H1 (cell line): ENCODE measurements around the gene ABCC4. TPM values are rescaled to one million over a fixed set of nuclear protein-coding genes. Genes with fewer than 3 reads are reported as not detected.

Source experiments
- CTCF ChIA-PET: fragments of 300-600 bp; sonication (Branson Sonifier 250); formaldehyde crosslinking; loops from one replicate; lab custom pipeline; 2021; ENCODE audit not compliant: partially characterized antibody; lab: Charles Lee
- POLR2A ChIA-PET: fragments of 300-600 bp; sonication (Branson Sonifier 250); formaldehyde crosslinking; loops from one replicate; lab custom pipeline; 2021; ENCODE audit warnings: inconsistent platforms; ENCODE audit not compliant: partially characterized antibody; lab: Charles Lee
- DNase-seq, 2 experiments: peaks; one replicate each; pipeline versions ENCODE4 v3.0.0 to v3.0.0-alpha.2; 2010 to 2022; ENCODE audit warnings: low spot score in 2 of 2, low read depth in 1 of 2, mixed read lengths in 1 of 2
- FAIRE-seq: peaks from 2 replicates; lab custom pipeline; 2011; peaks lifted over from hg19 to GRCh38; lab: Jason Lieb, UNC
- H2AFZ ChIP-seq: 2 replicates; pipeline ENCODE4 v1.8.1; 2012; ENCODE audit warnings: low read length, inconsistent platforms
- H2AK5ac ChIP-seq: 2 replicates; pipeline ENCODE4 v1.6.1; 2013; ENCODE audit warnings: low read depth, low read length
- H2BK120ac ChIP-seq: replicated peaks from 2 replicates; pipeline ENCODE3; 2013; ENCODE audit warnings: low read depth, low read length, inconsistent platforms
- H2BK12ac ChIP-seq: 2 replicates; pipeline ENCODE4 v1.6.1; 2013; ENCODE audit warnings: low read depth, low read length
- H2BK15ac ChIP-seq: 2 replicates; pipeline ENCODE4 v1.6.1; 2013; ENCODE audit warnings: low read length
- H2BK20ac ChIP-seq: 2 replicates; pipeline ENCODE4 v1.6.1; 2013; ENCODE audit warnings: low read length
- H2BK5ac ChIP-seq: 2 replicates; pipeline ENCODE4 v1.6.1; 2013; ENCODE audit warnings: low read depth, low read length
- H3K14ac ChIP-seq: 2 replicates; pipeline ENCODE4 v1.6.1; 2013; ENCODE audit warnings: inconsistent platforms; ENCODE audit not compliant: insufficient read length
- H3K18ac ChIP-seq: 2 replicates; pipeline ENCODE4 v1.6.1; 2013; ENCODE audit warnings: low read length; ENCODE audit errors: extremely low read depth
- H3K23ac ChIP-seq: 2 replicates; pipeline ENCODE4 v1.6.1; 2013; ENCODE audit warnings: inconsistent platforms; ENCODE audit not compliant: insufficient read length
- H3K23me2 ChIP-seq: 2 replicates; pipeline ENCODE4 v1.6.1; 2013; ENCODE audit warnings: low read depth, low read length
- H3K27ac ChIP-seq: 2 replicates; pipeline ENCODE4 v1.6.1; 2011; ENCODE audit warnings: low read depth, low read length, inconsistent platforms
- H3K27me3 ChIP-seq, 4 experiments: replicated peaks in 1 of 4; 1 replicate in 1 of 4; 2 replicates in 3 of 4; pipeline versions ENCODE4 v1.6.1 to v1.8.1; 2011 to 2013; ENCODE audit warnings: low read length in 3 of 4, mild to moderate bottlenecking in 3 of 4, inconsistent platforms in 2 of 4, mixed read lengths in 2 of 4, moderate library complexity in 1 of 4; ENCODE audit not compliant: control insufficient read depth in 3 of 4, insufficient read depth in 3 of 4; ENCODE audit errors: extremely low read depth in 1 of 4
- H3K36me3 ChIP-seq, 4 experiments: 2 replicates each; pipeline versions ENCODE4 v1.6.1 to v1.8.1; 2011 to 2013; ENCODE audit warnings: mild to moderate bottlenecking in 4 of 4, low read length in 3 of 4, moderate library complexity in 2 of 4, control low read depth in 1 of 4, inconsistent platforms in 1 of 4; ENCODE audit not compliant: insufficient read depth in 4 of 4, control insufficient read depth in 2 of 4
- H3K4ac ChIP-seq: replicated peaks from 2 replicates; pipeline ENCODE3; 2013; ENCODE audit warnings: low read length, low read depth, mixed read lengths, inconsistent platforms; ENCODE audit not compliant: insufficient read length
- H3K4me1 ChIP-seq, 4 experiments: replicated peaks in 1 of 4; 1 replicate in 1 of 4; 2 replicates in 3 of 4; pipeline versions ENCODE4 v1.6.1 to v1.8.1; 2011 to 2013; ENCODE audit warnings: low read length in 3 of 4, inconsistent platforms in 2 of 4, mixed read lengths in 1 of 4; ENCODE audit not compliant: insufficient read depth in 4 of 4, control insufficient read depth in 3 of 4
- H3K4me2 ChIP-seq, 2 experiments: 2 replicates each; pipeline versions ENCODE4 v1.6.1 to v1.8.1; 2011 to 2013; ENCODE audit warnings: low read depth in 2 of 2, low read length in 2 of 2, control low read depth in 1 of 2, inconsistent platforms in 1 of 2, mild to moderate bottlenecking in 1 of 2; ENCODE audit not compliant: insufficient read depth in 1 of 2
- H3K4me3 ChIP-seq, 4 experiments: fragments of 200-600, 300-600 bp in 1 of 4; sonication (generic), shearing (Covaris generic), sonication (Bioruptor Twin) in 1 of 4; 2 replicates each; pipeline versions ENCODE4 v1.5.1 to v1.8.1; 2011 to 2016; ENCODE audit warnings: low read length in 4 of 4, low read depth in 3 of 4, control low read depth in 2 of 4, inconsistent platforms in 2 of 4, mild to moderate bottlenecking in 2 of 4, mixed read lengths in 1 of 4, moderate library complexity in 1 of 4; ENCODE audit not compliant: insufficient read depth in 2 of 4; ENCODE audit errors: extremely low read depth in 1 of 4
- H3K56ac ChIP-seq: replicated peaks from 2 replicates; pipeline ENCODE3; 2013; ENCODE audit warnings: low read depth, mild to moderate bottlenecking, mixed read lengths, low read length, inconsistent platforms; ENCODE audit not compliant: insufficient read length
- H3K79me1 ChIP-seq: 2 replicates; pipeline ENCODE4 v1.6.1; 2013; ENCODE audit warnings: low read depth, low read length, control low read depth
- H3K79me2 ChIP-seq, 2 experiments: 2 replicates each; pipeline versions ENCODE4 v1.6.1 to v1.8.1; 2012 to 2013; ENCODE audit warnings: low read length in 2 of 2, mild to moderate bottlenecking in 2 of 2, inconsistent platforms in 1 of 2; ENCODE audit not compliant: insufficient read depth in 2 of 2, control insufficient read depth in 1 of 2
- H3K9ac ChIP-seq, 4 experiments: replicated peaks in 1 of 4; 1 replicate in 1 of 4; 2 replicates in 3 of 4; pipeline versions ENCODE4 v1.6.1 to v1.8.1; 2011 to 2013; ENCODE audit warnings: low read depth in 3 of 4, low read length in 3 of 4, control low read depth in 2 of 4, mild to moderate bottlenecking in 2 of 4, moderate library complexity in 2 of 4, inconsistent platforms in 1 of 4; ENCODE audit errors: extremely low read depth in 1 of 4
- H3K9me3 ChIP-seq, 2 experiments: 2 replicates each; pipeline versions ENCODE4 v1.6.1 to v1.8.1; 2012 to 2013; ENCODE audit warnings: mild to moderate bottlenecking in 2 of 2, moderate library complexity in 2 of 2, control low read depth in 1 of 2, inconsistent platforms in 1 of 2, low read depth in 1 of 2, low read length in 1 of 2, mixed read lengths in 1 of 2; ENCODE audit not compliant: insufficient read depth in 2 of 2
- H4K20me1 ChIP-seq, 2 experiments: replicated peaks in 1 of 2; 2 replicates each; pipeline versions ENCODE3 to v1.8.1; 2011 to 2013; ENCODE audit warnings: inconsistent platforms in 2 of 2, low read length in 2 of 2, mild to moderate bottlenecking in 1 of 2; ENCODE audit not compliant: insufficient read depth in 2 of 2, control insufficient read depth in 1 of 2
- H4K5ac ChIP-seq: 2 replicates; pipeline ENCODE4 v1.6.1; 2013; ENCODE audit warnings: low read length, low read depth, mixed read lengths, inconsistent platforms; ENCODE audit not compliant: insufficient read length
- H4K8ac ChIP-seq: 2 replicates; pipeline ENCODE4 v1.8.0; 2013; ENCODE audit warnings: mild to moderate bottlenecking, moderate library complexity, low read length, inconsistent platforms; ENCODE audit not compliant: insufficient read depth; ENCODE audit errors: extremely low read depth
- H4K91ac ChIP-seq: replicated peaks from 2 replicates; pipeline ENCODE3; 2013; ENCODE audit warnings: low read length, mixed read lengths, inconsistent platforms; ENCODE audit not compliant: insufficient read length
- CHD1 ChIP-seq: IDR thresholded peaks from 2 replicates; pipeline ENCODE4 v1.6.1; 2012; ENCODE audit warnings: low read depth, low read length, improper control_type of control experiment
- CTBP2 ChIP-seq: IDR thresholded peaks from 2 replicates; pipeline ENCODE4 v1.7.0; 2011; ENCODE audit warnings: borderline replicate concordance, mild to moderate bottlenecking, moderate library complexity, mixed read lengths, low read length; ENCODE audit not compliant: insufficient read depth, insufficient read length
- NANOG ChIP-seq: IDR thresholded peaks from 2 replicates; pipeline ENCODE4 v1.6.1; 2011; ENCODE audit warnings: low read length, low read depth, mild to moderate bottlenecking, inconsistent platforms; ENCODE audit not compliant: insufficient read depth, poor library complexity, severe bottlenecking
- POU5F1 ChIP-seq: IDR thresholded peaks from 2 replicates; pipeline ENCODE4 v1.6.1; 2011; ENCODE audit warnings: low read depth, mild to moderate bottlenecking, low read length, moderate library complexity
- RAD21 ChIP-seq, 2 experiments: IDR thresholded peaks in 1 of 2; conservative IDR thresholded peaks in 1 of 2; 2 replicates each; pipeline ENCODE4 v1.6.1; 2011; ENCODE audit warnings: low read depth in 2 of 2, low read length in 2 of 2, improper control_type of control experiment in 1 of 2, inconsistent platforms in 1 of 2, mild to moderate bottlenecking in 1 of 2, moderate library complexity in 1 of 2
- SIRT6 ChIP-seq: IDR thresholded peaks from one replicate; pipeline ENCODE4 v1.7.1; 2012; ENCODE audit warnings: low read length, inconsistent platforms
- WGBS, 2 experiments: shearing (Covaris generic) in 1 of 2; methylation state at CpG; one replicate each; pipeline versions ENCODE4 v1.1.6 to v1.1.7; 2013 to 2015; ENCODE audit warnings: low lambda C conversion rate in 2 of 2, mixed read lengths in 2 of 2, inconsistent platforms in 1 of 2, low coverage in 1 of 2, missing lambda C conversion rate in 1 of 2; ENCODE audit not compliant: insufficient replicate concordance in 2 of 2, insufficient coverage in 1 of 2, insufficient read length in 1 of 2; ENCODE audit errors: extremely low coverage in 1 of 2, missing lambda C conversion rate in 1 of 2; 5-methylcytosine and 5-hydroxymethylcytosine counted together
- polyA plus RNA-seq, 7 experiments: library from polyadenylated mRNA; depleted of rRNA in 3 of 7; stranded (reverse) in 5 of 7; unstranded in 2 of 7; fragments of >200 nt in 5 of 7; fragments of 200-250 nt in 2 of 7; gene quantifications; 1 replicate in 5 of 7; 2 replicates in 1 of 7; 4 replicates in 1 of 7; pipeline versions ENCODE4 v1.2.1 to v1.2.3, GENCODE V29; 2011 to 2013; ENCODE audit warnings: missing spikeins in 2 of 7, mixed read lengths in 2 of 7
- total RNA-seq: library from RNA; stranded (reverse); fragmentation: NEBNext Ultra II Directional; extraction: Animal tissue kit (Norgen Biotek cat#: 25700); gene quantifications from 2 replicates; pipeline ENCODE4 v1.2.1, GENCODE V29; 2021
- TF ChIP-seq, protein P1 (sequence below): IDR thresholded peaks from 2 replicates; pipeline ENCODE4 v1.6.1; 2011; ENCODE audit warnings: low read depth, mild to moderate bottlenecking, low read length; ENCODE audit not compliant: insufficient read depth
- TF ChIP-seq, protein P2 (sequence below): IDR thresholded peaks from 2 replicates; pipeline ENCODE4 v1.6.1; 2012; ENCODE audit warnings: inconsistent platforms

Gene ABCC4
- total and polyA plus RNA-seq, 2 of the 8 experiments (the other 6 are each of a cell fraction or from before 2014, with no cell fraction given): 4.0 to 14.1 TPM

DNA sequence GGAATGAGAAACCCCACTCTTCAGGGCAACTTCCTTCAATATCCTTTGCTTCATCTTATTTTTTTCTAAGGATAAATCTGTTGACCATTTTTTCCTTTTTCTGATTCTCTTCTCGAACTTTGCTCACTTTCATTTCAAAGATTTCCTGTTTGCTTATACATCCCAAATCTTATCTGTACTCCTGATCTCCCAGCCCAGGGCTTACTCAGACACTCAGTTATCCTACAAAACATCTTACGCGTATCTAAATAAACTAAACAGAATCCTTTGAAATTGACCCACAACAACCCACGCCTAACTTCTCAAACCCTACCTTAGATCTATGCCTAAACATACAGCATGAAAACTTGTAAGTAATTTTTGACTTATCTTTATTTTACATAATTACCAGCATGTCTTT lies 179.2 kb downstream of the ABCC4 start:
- Histone ChIP-seq H3K4me1 (no peaks in the 10 kb centered on the region), H4K20me1 (no peaks in the 10 kb centered on the region), H3K27ac (no peak overlapping the region), H3K9me3 (no peaks in the 10 kb centered on the region), H2BK15ac (no peak overlapping the region), H3K14ac (no peak overlapping the region), H3K9ac (no peak overlapping the region), H2AFZ (no peak overlapping the region), H3K4me2 (no peak overlapping the region), H3K36me3 (no peaks in the 10 kb centered on the region), H4K91ac (no peak overlapping the region), H3K18ac (no peak overlapping the region), H3K27me3 (no peaks in the 10 kb centered on the region), H2BK120ac (no peak overlapping the region), H3K79me1 (no peaks in the 10 kb centered on the region), H2BK5ac (no peak overlapping the region), H2AK5ac (no peak overlapping the region), H4K8ac (no peak overlapping the region), H2BK20ac (no peak overlapping the region), H3K23me2 (no peaks in the 10 kb centered on the region), H3K4ac (no peak overlapping the region), H2BK12ac (no peak overlapping the region), H3K23ac (no peak overlapping the region), H3K56ac (no peak overlapping the region), H3K4me3 (no peak overlapping the region), H4K5ac (no peak overlapping the region), H3K79me2 (no peaks in the 10 kb centered on the region)
- POLR2A ChIA-PET: no interaction called here
- 95% methylated on average over 4 of the region's 4 CpGs; no CpG with 5 or more reads in 1 of the 2 experiments for WGBS, 2 experiments
- CTCF ChIA-PET: interaction anchor here (0.8 to 1.3 kb wide), 2 partner anchors 14 to 19 kb away, joined by 3 read pairs; no protein-coding TSS in a partner anchor
- no peak for FAIRE-seq
- TF ChIP-seq NANOG (no peak), POU5F1 (no peak), RAD21 (IDR thresholded peaks at IDR 0.05 in 1 of 2, conservative IDR thresholded peaks at IDR 0.05 in 1 of 2; ENCODE audit: low read depth in 2 of 2, low read length in 2 of 2) (no peak), SIRT6 (no peak), CHD1 (no peak), CTBP2 (no peak)
- TF ChIP-seq, protein P1, sequence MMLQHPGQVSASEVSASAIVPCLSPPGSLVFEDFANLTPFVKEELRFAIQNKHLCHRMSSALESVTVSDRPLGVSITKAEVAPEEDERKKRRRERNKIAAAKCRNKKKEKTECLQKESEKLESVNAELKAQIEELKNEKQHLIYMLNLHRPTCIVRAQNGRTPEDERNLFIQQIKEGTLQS: no peak
- TF ChIP-seq, protein P2, sequence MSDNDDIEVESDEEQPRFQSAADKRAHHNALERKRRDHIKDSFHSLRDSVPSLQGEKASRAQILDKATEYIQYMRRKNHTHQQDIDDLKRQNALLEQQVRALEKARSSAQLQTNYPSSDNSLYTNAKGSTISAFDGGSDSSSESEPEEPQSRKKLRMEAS: no peak
- DNase-seq: no peak
